ENCODE data around the gene TUFT1.

Gene TUFT1

GRCh38 chr1:151610142-151610541, 70.0 kb downstream of the TUFT1 start:
- no peak for TF ChIP-seq TAF1 (IDR thresholded peaks at IDR 0.05; ENCODE audit: borderline replicate concordance, insufficient read depth, low read length)
- no peak for TF ChIP-seq FOXP2 (optimal IDR thresholded peaks at IDR 0.05; ENCODE audit: borderline replicate concordance, extremely low read depth, extremely low read length, insufficient read depth)
- TF ChIP-seq SIN3A (IDR thresholded peaks at IDR 0.05; ENCODE audit: borderline replicate concordance, insufficient read depth, low read length), result no peak
- TF ChIP-seq, protein P1, sequence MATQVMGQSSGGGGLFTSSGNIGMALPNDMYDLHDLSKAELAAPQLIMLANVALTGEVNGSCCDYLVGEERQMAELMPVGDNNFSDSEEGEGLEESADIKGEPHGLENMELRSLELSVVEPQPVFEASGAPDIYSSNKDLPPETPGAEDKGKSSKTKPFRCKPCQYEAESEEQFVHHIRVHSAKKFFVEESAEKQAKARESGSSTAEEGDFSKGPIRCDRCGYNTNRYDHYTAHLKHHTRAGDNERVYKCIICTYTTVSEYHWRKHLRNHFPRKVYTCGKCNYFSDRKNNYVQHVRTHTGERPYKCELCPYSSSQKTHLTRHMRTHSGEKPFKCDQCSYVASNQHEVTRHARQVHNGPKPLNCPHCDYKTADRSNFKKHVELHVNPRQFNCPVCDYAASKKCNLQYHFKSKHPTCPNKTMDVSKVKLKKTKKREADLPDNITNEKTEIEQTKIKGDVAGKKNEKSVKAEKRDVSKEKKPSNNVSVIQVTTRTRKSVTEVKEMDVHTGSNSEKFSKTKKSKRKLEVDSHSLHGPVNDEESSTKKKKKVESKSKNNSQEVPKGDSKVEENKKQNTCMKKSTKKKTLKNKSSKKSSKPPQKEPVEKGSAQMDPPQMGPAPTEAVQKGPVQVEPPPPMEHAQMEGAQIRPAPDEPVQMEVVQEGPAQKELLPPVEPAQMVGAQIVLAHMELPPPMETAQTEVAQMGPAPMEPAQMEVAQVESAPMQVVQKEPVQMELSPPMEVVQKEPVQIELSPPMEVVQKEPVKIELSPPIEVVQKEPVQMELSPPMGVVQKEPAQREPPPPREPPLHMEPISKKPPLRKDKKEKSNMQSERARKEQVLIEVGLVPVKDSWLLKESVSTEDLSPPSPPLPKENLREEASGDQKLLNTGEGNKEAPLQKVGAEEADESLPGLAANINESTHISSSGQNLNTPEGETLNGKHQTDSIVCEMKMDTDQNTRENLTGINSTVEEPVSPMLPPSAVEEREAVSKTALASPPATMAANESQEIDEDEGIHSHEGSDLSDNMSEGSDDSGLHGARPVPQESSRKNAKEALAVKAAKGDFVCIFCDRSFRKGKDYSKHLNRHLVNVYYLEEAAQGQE (IDR thresholded peaks at IDR 0.05; ENCODE audit: insufficient read depth in 1 of 2, low read depth in 2 of 2, low read length in 2 of 2), result no peak

- TF ChIP-seq, protein P1 (IDR thresholded peaks at IDR 0.05; ENCODE audit: insufficient read depth in 1 of 2, low read depth in 2 of 2, low read length in 2 of 2), result no peak
- TF ChIP-seq POLR2AphosphoS5 (IDR thresholded peaks at IDR 0.05; ENCODE audit: low read depth, low read length) (no peak), TAF1 (IDR thresholded peaks at IDR 0.05; ENCODE audit: borderline replicate concordance, insufficient read depth, low read length) (no peak), SIN3A (IDR thresholded peaks at IDR 0.05; ENCODE audit: borderline replicate concordance, insufficient read depth, low read length) (no peak), FOXP2 (optimal IDR thresholded peaks at IDR 0.05; ENCODE audit: borderline replicate concordance, extremely low read depth, extremely low read length, insufficient read depth) (no peak)
Observed at GRCh38 chr1:151611288-151611790, 71.2 kb downstream of the TUFT1 start.

- TF ChIP-seq FOXP2 (optimal IDR thresholded peaks at IDR 0.05; ENCODE audit: borderline replicate concordance, extremely low read depth, extremely low read length, insufficient read depth) (no peak), POLR2AphosphoS5 (IDR thresholded peaks at IDR 0.05; ENCODE audit: low read depth, low read length) (peak; percentile 67; the same call in 1 of the 2 replicates), TAF1 (IDR thresholded peaks at IDR 0.05; ENCODE audit: borderline replicate concordance, insufficient read depth, low read length) (peak; percentile 49; the same call in 1 of the 2 replicates), SIN3A (IDR thresholded peaks at IDR 0.05; ENCODE audit: borderline replicate concordance, insufficient read depth, low read length) (no peak)
- TF ChIP-seq, protein P1 (IDR thresholded peaks at IDR 0.05; ENCODE audit: insufficient read depth in 1 of 2, low read depth in 2 of 2, low read length in 2 of 2), result no peak
Observed at GRCh38 chr1:151611832-151612500, 71.9 kb downstream of the TUFT1 start, which contains the start of gene SNX27. Gene SNX27, plus strand, starts transcription at chr1:151612050. Its CDS starts 152 bp downstream, at chr1:151612202.

GRCh38 chr1:151612501-151613281, 72.6 kb downstream of the TUFT1 start:
- TF ChIP-seq FOXP2 (optimal IDR thresholded peaks at IDR 0.05; ENCODE audit: borderline replicate concordance, extremely low read depth, extremely low read length, insufficient read depth), result no peak
- TF ChIP-seq POLR2AphosphoS5 (IDR thresholded peaks at IDR 0.05; ENCODE audit: low read depth, low read length), result no peak; the same call in 1 of the 2 replicates
- TF ChIP-seq SIN3A (IDR thresholded peaks at IDR 0.05; ENCODE audit: borderline replicate concordance, insufficient read depth, low read length), result no peak
- TF ChIP-seq TAF1 (IDR thresholded peaks at IDR 0.05; ENCODE audit: borderline replicate concordance, insufficient read depth, low read length), result peak; percentile 16; the same call in 1 of the 2 replicates

GRCh38 chr1:151613282-151613780, 73.2 kb downstream of the TUFT1 start:
- TF ChIP-seq POLR2AphosphoS5 (IDR thresholded peaks at IDR 0.05; ENCODE audit: low read depth, low read length), result no peak
- TF ChIP-seq SIN3A (IDR thresholded peaks at IDR 0.05; ENCODE audit: borderline replicate concordance, insufficient read depth, low read length), result no peak
- no peak for TF ChIP-seq FOXP2 (optimal IDR thresholded peaks at IDR 0.05; ENCODE audit: borderline replicate concordance, extremely low read depth, extremely low read length, insufficient read depth)
- TF ChIP-seq TAF1 (IDR thresholded peaks at IDR 0.05; ENCODE audit: borderline replicate concordance, insufficient read depth, low read length), result no peak
- TF ChIP-seq, protein P1 (IDR thresholded peaks at IDR 0.05; ENCODE audit: insufficient read depth in 1 of 2, low read depth in 2 of 2, low read length in 2 of 2), result no peak
